Liver (tissue), 9 donors: Measurements from ENCODE around the gene RMND1. TPM values are rescaled to one million over a fixed set of nuclear protein-coding genes. Genes with fewer than 3 reads are reported as not detected.

ENCODE experiments used
- DNase-seq: peaks from one replicate; pipeline ENCODE4 v3.0.0-alpha.2; 2017; ENCODE audit warnings: low spot score
- H3K27ac ChIP-seq, 2 donors: one replicate each; pipeline ENCODE4 v1.7.0; 2013; ENCODE audit warnings: inconsistent platforms in 2 of 2, low read length in 2 of 2, control low read depth in 1 of 2, low read depth in 1 of 2, mild to moderate bottlenecking in 1 of 2
- H3K27me3 ChIP-seq, 4 donors: one replicate each; pipeline versions ENCODE4 v1.6.1 to v1.7.0; 2013; ENCODE audit warnings: low read length in 3 of 4, inconsistent platforms in 1 of 4, mild to moderate bottlenecking in 1 of 4, moderate library complexity in 1 of 4; ENCODE audit not compliant: control insufficient read depth in 4 of 4, insufficient read depth in 4 of 4
- H3K36me3 ChIP-seq, 4 donors: one replicate each; pipeline versions ENCODE4 v1.6.1 to v1.7.0; 2013; ENCODE audit warnings: low read length in 3 of 4, mild to moderate bottlenecking in 3 of 4, low read depth in 1 of 4, moderate library complexity in 1 of 4; ENCODE audit not compliant: control insufficient read depth in 4 of 4, insufficient read depth in 3 of 4
- H3K4me1 ChIP-seq, 4 donors: one replicate each; pipeline versions ENCODE4 v1.6.1 to v1.7.0; 2013; ENCODE audit warnings: low read length in 3 of 4, mild to moderate bottlenecking in 3 of 4, moderate library complexity in 1 of 4; ENCODE audit not compliant: control insufficient read depth in 4 of 4, insufficient read depth in 4 of 4
- H3K4me3 ChIP-seq, 3 donors: one replicate each; pipeline versions ENCODE4 v1.6.1 to v1.7.0; 2013; ENCODE audit warnings: low read length in 3 of 3, control low read depth in 1 of 3, low read depth in 1 of 3, mild to moderate bottlenecking in 1 of 3
- H3K9ac ChIP-seq, 2 donors: one replicate each; pipeline ENCODE4 v1.7.0; 2013; ENCODE audit warnings: low read length in 2 of 2, mild to moderate bottlenecking in 2 of 2, moderate library complexity in 2 of 2, control low read depth in 1 of 2, low read depth in 1 of 2
- H3K9me3 ChIP-seq, 4 donors: one replicate each; pipeline versions ENCODE4 v1.6.1 to v1.7.0; 2013; ENCODE audit warnings: low read length in 3 of 4; ENCODE audit not compliant: control insufficient read depth in 4 of 4
- EGR1 ChIP-seq, 2 donors: IDR thresholded peaks; 2 replicates each; pipeline ENCODE4 v1.6.1; 2016 to 2018; ENCODE audit warnings: antibody characterized with exemption in 2 of 2, low read depth in 2 of 2
- FOXA1 ChIP-seq: IDR thresholded peaks from 2 replicates; pipeline ENCODE4 v1.6.1; 2016; ENCODE audit warnings: antibody characterized with exemption
- FOXA2 ChIP-seq: IDR thresholded peaks from 2 replicates; pipeline ENCODE4 v1.6.1; 2016; ENCODE audit warnings: antibody characterized with exemption
- GABPA ChIP-seq, 2 donors: IDR thresholded peaks in 1 of 2; conservative IDR thresholded peaks in 1 of 2; 2 replicates each; pipeline ENCODE4 v1.6.1; 2016; ENCODE audit warnings: antibody characterized with exemption in 2 of 2, mild to moderate bottlenecking in 1 of 2, moderate library complexity in 1 of 2
- HNF4A ChIP-seq, 2 donors: conservative IDR thresholded peaks; 2 replicates each; pipeline ENCODE4 v1.6.1; 2016; ENCODE audit warnings: antibody characterized with exemption in 2 of 2, mild to moderate bottlenecking in 2 of 2
- HNF4G ChIP-seq: IDR thresholded peaks from 2 replicates; pipeline ENCODE4 v1.6.1; 2016; ENCODE audit warnings: antibody characterized with exemption
- JUND ChIP-seq, 2 donors: IDR thresholded peaks; 2 replicates each; pipeline ENCODE4 v1.6.1; 2016; ENCODE audit warnings: antibody characterized with exemption in 2 of 2
- NR2F2 ChIP-seq: IDR thresholded peaks from 2 replicates; pipeline ENCODE4 v1.6.1; 2016; ENCODE audit warnings: antibody characterized with exemption
- RAD21 ChIP-seq, 2 donors: IDR thresholded peaks; 2 replicates each; pipeline ENCODE4 v1.6.1; 2016; ENCODE audit warnings: antibody characterized with exemption in 2 of 2, mild to moderate bottlenecking in 2 of 2
- RXRA ChIP-seq, 2 donors: IDR thresholded peaks; 2 replicates each; pipeline ENCODE4 v1.6.1; 2017 to 2018; ENCODE audit warnings: antibody characterized with exemption in 2 of 2, mild to moderate bottlenecking in 1 of 2
- SP1 ChIP-seq: IDR thresholded peaks from 2 replicates; pipeline ENCODE4 v1.6.1; 2018; ENCODE audit warnings: antibody characterized with exemption, mild to moderate bottlenecking
- TAF1 ChIP-seq: conservative IDR thresholded peaks from 2 replicates; pipeline ENCODE4 v1.6.1; 2016; ENCODE audit warnings: antibody characterized with exemption, mild to moderate bottlenecking
- YY1 ChIP-seq: IDR thresholded peaks from 2 replicates; pipeline ENCODE4 v1.6.1; 2016; ENCODE audit warnings: antibody characterized with exemption, mild to moderate bottlenecking
- WGBS: extraction: QIAGEN DNeasy Blood & Tissue Kit; methylation state at CpG from one replicate; pipeline ENCODE4 v1.1.7; 2013; 5-methylcytosine and 5-hydroxymethylcytosine counted together
- polyA plus RNA-seq, 2 donors: library from polyadenylated mRNA; stranded (reverse) in 1 of 2; unstranded in 1 of 2; fragments of 200-250 nt in 1 of 2; fragments of >200 nt in 1 of 2; fragmentation: Nextera tagmentation in 1 of 2; extraction: Ambion mirVana in 1 of 2; gene quantifications; one replicate each; pipeline versions ENCODE4 v1.2.1 to v1.2.3, GENCODE V29; 2013 to 2015
- total RNA-seq, 2 donors: library from RNA; depleted of rRNA; stranded (reverse); fragments of >200 nt; gene quantifications; one replicate each; pipeline ENCODE4 v1.2.3, GENCODE V29; 2014
- TF ChIP-seq, protein P1 (sequence below): fragments of 150-350 bp; IDR thresholded peaks from 2 replicates; pipeline ENCODE4 v1.5.1; 2017; ENCODE audit warnings: improper control_type of control experiment, low read depth, low read length; ENCODE audit not compliant: missing input control
- TF ChIP-seq, protein P2 (sequence below): IDR thresholded peaks from 2 replicates; pipeline ENCODE4 v1.6.1; 2016; ENCODE audit warnings: antibody characterized with exemption
- TF ChIP-seq, protein P3 (sequence below): IDR thresholded peaks from 2 replicates; pipeline ENCODE4 v1.6.1; 2016; ENCODE audit warnings: antibody characterized with exemption
- TF ChIP-seq, protein P4 (sequence below): IDR thresholded peaks from 2 replicates; pipeline ENCODE4 v1.6.1; 2016; ENCODE audit warnings: antibody characterized with exemption
- TF ChIP-seq, protein P5 (sequence below): IDR thresholded peaks from 2 replicates; pipeline ENCODE4 v1.6.1; 2016; ENCODE audit warnings: antibody characterized with exemption, mild to moderate bottlenecking
- donor health status: healthy.
- donor health status: healthy.
- donor health status: healthy.
- donor health status: healthy.
- donor health status: healthy.

RMND1 gene
- total and polyA plus RNA-seq, 4 donors, result 13.2 to 22.6 (median 18.1) TPM

DNA sequence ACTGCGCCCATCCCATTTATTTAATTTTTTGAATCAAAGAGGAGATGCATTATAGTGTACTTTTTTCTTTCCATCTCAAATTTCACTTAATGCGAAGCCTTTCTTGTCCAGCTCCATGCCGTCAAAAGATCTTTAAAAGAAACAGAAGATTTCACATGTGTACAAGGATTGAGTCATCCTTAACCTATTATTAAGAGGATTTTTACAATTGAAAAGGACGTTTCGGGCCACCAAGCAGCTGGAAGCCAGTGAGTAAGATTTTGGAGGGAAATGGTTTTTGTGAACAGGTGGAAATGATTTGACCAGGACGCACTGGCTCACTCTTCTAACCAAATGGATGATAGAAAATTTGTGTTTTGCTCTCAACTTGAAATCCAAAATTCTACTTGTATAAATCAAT, 26.7 kb upstream of the RMND1 start:
- TF ChIP-seq HNF4A (conservative IDR thresholded peaks at IDR 0.05) (no peak), FOXA2 (no peak), SP1 (no peak), RXRA (IDR thresholded peaks at IDR 0.05) (no peak), TAF1 (no peak), RAD21 (IDR thresholded peaks at IDR 0.05) (no peak), EGR1 (IDR thresholded peaks at IDR 0.05; ENCODE audit: low read depth in 2 of 2) (no peak), NR2F2 (no peak), HNF4G (no peak), YY1 (no peak), FOXA1 (no peak)
- TF ChIP-seq, protein P1, sequence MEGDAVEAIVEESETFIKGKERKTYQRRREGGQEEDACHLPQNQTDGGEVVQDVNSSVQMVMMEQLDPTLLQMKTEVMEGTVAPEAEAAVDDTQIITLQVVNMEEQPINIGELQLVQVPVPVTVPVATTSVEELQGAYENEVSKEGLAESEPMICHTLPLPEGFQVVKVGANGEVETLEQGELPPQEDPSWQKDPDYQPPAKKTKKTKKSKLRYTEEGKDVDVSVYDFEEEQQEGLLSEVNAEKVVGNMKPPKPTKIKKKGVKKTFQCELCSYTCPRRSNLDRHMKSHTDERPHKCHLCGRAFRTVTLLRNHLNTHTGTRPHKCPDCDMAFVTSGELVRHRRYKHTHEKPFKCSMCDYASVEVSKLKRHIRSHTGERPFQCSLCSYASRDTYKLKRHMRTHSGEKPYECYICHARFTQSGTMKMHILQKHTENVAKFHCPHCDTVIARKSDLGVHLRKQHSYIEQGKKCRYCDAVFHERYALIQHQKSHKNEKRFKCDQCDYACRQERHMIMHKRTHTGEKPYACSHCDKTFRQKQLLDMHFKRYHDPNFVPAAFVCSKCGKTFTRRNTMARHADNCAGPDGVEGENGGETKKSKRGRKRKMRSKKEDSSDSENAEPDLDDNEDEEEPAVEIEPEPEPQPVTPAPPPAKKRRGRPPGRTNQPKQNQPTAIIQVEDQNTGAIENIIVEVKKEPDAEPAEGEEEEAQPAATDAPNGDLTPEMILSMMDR, result no peak
- TF ChIP-seq, protein P2, sequence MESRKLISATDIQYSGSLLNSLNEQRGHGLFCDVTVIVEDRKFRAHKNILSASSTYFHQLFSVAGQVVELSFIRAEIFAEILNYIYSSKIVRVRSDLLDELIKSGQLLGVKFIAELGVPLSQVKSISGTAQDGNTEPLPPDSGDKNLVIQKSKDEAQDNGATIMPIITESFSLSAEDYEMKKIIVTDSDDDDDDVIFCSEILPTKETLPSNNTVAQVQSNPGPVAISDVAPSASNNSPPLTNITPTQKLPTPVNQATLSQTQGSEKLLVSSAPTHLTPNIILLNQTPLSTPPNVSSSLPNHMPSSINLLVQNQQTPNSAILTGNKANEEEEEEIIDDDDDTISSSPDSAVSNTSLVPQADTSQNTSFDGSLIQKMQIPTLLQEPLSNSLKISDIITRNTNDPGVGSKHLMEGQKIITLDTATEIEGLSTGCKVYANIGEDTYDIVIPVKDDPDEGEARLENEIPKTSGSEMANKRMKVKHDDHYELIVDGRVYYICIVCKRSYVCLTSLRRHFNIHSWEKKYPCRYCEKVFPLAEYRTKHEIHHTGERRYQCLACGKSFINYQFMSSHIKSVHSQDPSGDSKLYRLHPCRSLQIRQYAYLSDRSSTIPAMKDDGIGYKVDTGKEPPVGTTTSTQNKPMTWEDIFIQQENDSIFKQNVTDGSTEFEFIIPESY, result no peak
- TF ChIP-seq, protein P3, sequence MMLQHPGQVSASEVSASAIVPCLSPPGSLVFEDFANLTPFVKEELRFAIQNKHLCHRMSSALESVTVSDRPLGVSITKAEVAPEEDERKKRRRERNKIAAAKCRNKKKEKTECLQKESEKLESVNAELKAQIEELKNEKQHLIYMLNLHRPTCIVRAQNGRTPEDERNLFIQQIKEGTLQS, result no peak
- TF ChIP-seq, protein P4, sequence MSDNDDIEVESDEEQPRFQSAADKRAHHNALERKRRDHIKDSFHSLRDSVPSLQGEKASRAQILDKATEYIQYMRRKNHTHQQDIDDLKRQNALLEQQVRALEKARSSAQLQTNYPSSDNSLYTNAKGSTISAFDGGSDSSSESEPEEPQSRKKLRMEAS, result no peak
- TF ChIP-seq, protein P5, sequence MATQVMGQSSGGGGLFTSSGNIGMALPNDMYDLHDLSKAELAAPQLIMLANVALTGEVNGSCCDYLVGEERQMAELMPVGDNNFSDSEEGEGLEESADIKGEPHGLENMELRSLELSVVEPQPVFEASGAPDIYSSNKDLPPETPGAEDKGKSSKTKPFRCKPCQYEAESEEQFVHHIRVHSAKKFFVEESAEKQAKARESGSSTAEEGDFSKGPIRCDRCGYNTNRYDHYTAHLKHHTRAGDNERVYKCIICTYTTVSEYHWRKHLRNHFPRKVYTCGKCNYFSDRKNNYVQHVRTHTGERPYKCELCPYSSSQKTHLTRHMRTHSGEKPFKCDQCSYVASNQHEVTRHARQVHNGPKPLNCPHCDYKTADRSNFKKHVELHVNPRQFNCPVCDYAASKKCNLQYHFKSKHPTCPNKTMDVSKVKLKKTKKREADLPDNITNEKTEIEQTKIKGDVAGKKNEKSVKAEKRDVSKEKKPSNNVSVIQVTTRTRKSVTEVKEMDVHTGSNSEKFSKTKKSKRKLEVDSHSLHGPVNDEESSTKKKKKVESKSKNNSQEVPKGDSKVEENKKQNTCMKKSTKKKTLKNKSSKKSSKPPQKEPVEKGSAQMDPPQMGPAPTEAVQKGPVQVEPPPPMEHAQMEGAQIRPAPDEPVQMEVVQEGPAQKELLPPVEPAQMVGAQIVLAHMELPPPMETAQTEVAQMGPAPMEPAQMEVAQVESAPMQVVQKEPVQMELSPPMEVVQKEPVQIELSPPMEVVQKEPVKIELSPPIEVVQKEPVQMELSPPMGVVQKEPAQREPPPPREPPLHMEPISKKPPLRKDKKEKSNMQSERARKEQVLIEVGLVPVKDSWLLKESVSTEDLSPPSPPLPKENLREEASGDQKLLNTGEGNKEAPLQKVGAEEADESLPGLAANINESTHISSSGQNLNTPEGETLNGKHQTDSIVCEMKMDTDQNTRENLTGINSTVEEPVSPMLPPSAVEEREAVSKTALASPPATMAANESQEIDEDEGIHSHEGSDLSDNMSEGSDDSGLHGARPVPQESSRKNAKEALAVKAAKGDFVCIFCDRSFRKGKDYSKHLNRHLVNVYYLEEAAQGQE, result no peak
- 96% methylated on average over 6 of the region's 6 CpGs for WGBS
- Histone ChIP-seq H3K9me3 (no peaks in the 10 kb centered on the region), H3K4me1 (peaks cover 0 to 3% (median 1%) of the 10 kb centered on the region in 4 donors), H3K4me3 (no peak overlapping the region), H3K36me3 (no peaks in the 10 kb centered on the region), H3K27ac (no peak overlapping the region), H3K27me3 (no peaks in the 10 kb centered on the region), H3K9ac (no peak overlapping the region)
- DNase-seq, result no peak

DNA sequence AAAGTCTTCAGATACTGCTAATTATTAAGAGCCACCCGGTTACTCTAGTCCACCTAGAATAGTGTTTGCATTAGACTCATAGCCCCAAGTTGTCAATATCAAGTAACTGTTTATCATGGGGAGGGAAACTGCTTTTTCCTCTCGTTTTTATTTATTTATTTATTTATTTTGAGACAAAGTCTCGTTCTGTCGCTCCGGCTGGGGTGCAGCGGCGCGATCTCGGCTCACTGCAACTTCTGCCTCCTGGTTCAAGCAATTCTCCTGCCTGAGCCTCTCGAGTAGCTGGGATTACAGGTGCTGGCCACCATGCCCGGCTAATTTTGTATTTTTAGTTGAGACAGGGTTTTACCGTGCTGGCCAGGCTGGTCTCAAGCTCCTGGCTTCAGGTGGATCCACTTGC, 25.8 kb upstream of the RMND1 start:
- H3K4me3 ChIP-seq, result no peak overlapping the region
- WGBS, result 95% methylated on average over 12 of the region's 12 CpGs
- H3K27ac ChIP-seq, result no peak overlapping the region
- H3K9ac ChIP-seq, result no peak overlapping the region
- no peak for DNase-seq
- no peaks in the 10 kb centered on the region for H3K36me3 ChIP-seq
- no peaks in the 10 kb centered on the region for H3K9me3 ChIP-seq
- H3K4me1 ChIP-seq, result peaks cover 0 to 3% (median 1%) of the 10 kb centered on the region in 4 donors
- H3K27me3 ChIP-seq, result no peaks in the 10 kb centered on the region
- TF ChIP-seq SP1, result no peak
- TF ChIP-seq, protein P4, result no peak
- TF ChIP-seq RAD21 (IDR thresholded peaks at IDR 0.05), result no peak
- TF ChIP-seq GABPA (IDR thresholded peaks at IDR 0.05 in 1 of 2, conservative IDR thresholded peaks at IDR 0.05 in 1 of 2), result no peak
- no peak for TF ChIP-seq FOXA1
- TF ChIP-seq, protein P2, result no peak
- TF ChIP-seq EGR1 (IDR thresholded peaks at IDR 0.05; ENCODE audit: low read depth in 2 of 2), result no peak
- TF ChIP-seq JUND (IDR thresholded peaks at IDR 0.05), result no peak
- TF ChIP-seq, protein P5, result no peak
- no peak for TF ChIP-seq RXRA (IDR thresholded peaks at IDR 0.05)
- TF ChIP-seq HNF4A (conservative IDR thresholded peaks at IDR 0.05), result no peak
- TF ChIP-seq YY1, result no peak
- no peak for TF ChIP-seq HNF4G
- TF ChIP-seq NR2F2, result no peak
